Thyroid gland (tissue), 4 donors: ENCODE data around the gene FNDC3B.

Source experiments
- CTCF ChIP-seq, 6 experiments: fragments of 200-600 bp in 3 of 6; fragments of 450-650 bp in 3 of 6; sonication (generic) in 3 of 6; IDR thresholded peaks; one replicate each; pipeline ENCODE4 v1.5.1; 2016 to 2019; ENCODE audit warnings: antibody characterized with exemption in 6 of 6, mild to moderate bottlenecking in 2 of 6, inconsistent platforms in 1 of 6, moderate library complexity in 1 of 6
- POLR2A ChIP-seq, 2 donors: fragments of 450-650 bp; IDR thresholded peaks; one replicate each; pipeline ENCODE4 v1.6.1; 2017; ENCODE audit warnings: antibody characterized with exemption in 2 of 2, mild to moderate bottlenecking in 2 of 2, moderate library complexity in 1 of 2

- TF ChIP-seq CTCF (IDR thresholded peaks at IDR 0.05): no peak
- TF ChIP-seq POLR2A (IDR thresholded peaks at IDR 0.05): no peak
These were observed 176.9 kb downstream of the FNDC3B start for GRCh38 chr3:172216267-172216666.
